GM19467 (cell line): ENCODE data around the gene STPG1.

Source experiments
- ATAC-seq: cut with Tn5 transposase; IDR thresholded peaks from one replicate; pipeline ENCODE4 v1.9.1; 2021; ENCODE audit warnings: mild to moderate bottlenecking, moderate library complexity; ENCODE audit not compliant: unreplicated experiment

Gene STPG1

GRCh38 chr1:24373710-24374109, 39.9 kb downstream of the STPG1 start:
- no peak for ATAC-seq

- no peak for ATAC-seq
Measured at GRCh38 chr1:24373044-24373443, 40.5 kb downstream of the STPG1 start.

- no peak for ATAC-seq
Measured at GRCh38 chr1:24369801-24370200, 43.8 kb downstream of the STPG1 start.

GRCh38 chr1:24369199-24369598, 44.4 kb downstream of the STPG1 start:
- ATAC-seq = no peak

GRCh38 chr1:24366707-24367106, 46.9 kb downstream of the STPG1 start:
- no peak for ATAC-seq

GRCh38 chr1:24364975-24365678, 48.5 kb downstream of the STPG1 start:
- no peak for ATAC-seq

GRCh38 chr1:24364605-24364974, 49.0 kb downstream of the STPG1 start:
- ATAC-seq = no peak

- no peak for ATAC-seq
Measured at GRCh38 chr1:24363994-24364393, 49.6 kb downstream of the STPG1 start.

GRCh38 chr1:24362982-24363614, 50.5 kb downstream of the STPG1 start:
- no peak for ATAC-seq

GRCh38 chr1:24362396-24362795, 51.2 kb downstream of the STPG1 start:
- ATAC-seq = no peak

GRCh38 chr1:24361811-24362210, 51.8 kb downstream of the STPG1 start:
- no peak for ATAC-seq

- no peak for ATAC-seq
Measured at GRCh38 chr1:24360681-24361080, 52.9 kb downstream of the STPG1 start.

- no peak for ATAC-seq
Measured at GRCh38 chr1:24357038-24357437, 56.5 kb downstream of the STPG1 start.

- ATAC-seq = no peak
Measured at GRCh38 chr1:24355466-24355865, 58.1 kb downstream of the STPG1 start.

GRCh38 chr1:24353292-24353891, 60.2 kb downstream of the STPG1 start:
- no peak for ATAC-seq

- ATAC-seq = no peak
Measured at GRCh38 chr1:24351918-24352627, 61.5 kb downstream of the STPG1 start.

- no peak for ATAC-seq
Measured at GRCh38 chr1:24351247-24351646, 62.3 kb downstream of the STPG1 start.

- ATAC-seq = no peak
Measured at GRCh38 chr1:24349891-24350290, 63.7 kb downstream of the STPG1 start.

- no peak for ATAC-seq
Measured at GRCh38 chr1:24348196-24348595, 65.4 kb downstream of the STPG1 start.

- no peak for ATAC-seq
Measured at GRCh38 chr1:24347159-24347934, 66.2 kb downstream of the STPG1 start.

GRCh38 chr1:24345334-24345733, 68.2 kb downstream of the STPG1 start:
- ATAC-seq = no peak
